ENCODE results near the gene PRKCZ.

PRKCZ gene

GRCh38 chr1:2044510-2045319 lies 5.5 kb upstream of the PRKCZ start:
- in situ Hi-C loops (cut with MboI; ENCODE audit: low sequenced_read_pairs) = loop anchor here (10.0 kb wide), 1 partner anchor 80 kb away; no protein-coding TSS in a partner anchor

GRCh38 chr1:2045468-2046173 lies 4.6 kb upstream of the PRKCZ start:
- in situ Hi-C loops (cut with MboI; ENCODE audit: low sequenced_read_pairs) = loop anchor here (10.0 kb wide), 1 partner anchor 81 kb away; no protein-coding TSS in a partner anchor

- in situ Hi-C loops (cut with MboI; ENCODE audit: low sequenced_read_pairs) = loop anchor here (10.0 kb wide), 1 partner anchor 82 kb away; no protein-coding TSS in a partner anchor
Measured at GRCh38 chr1:2046174-2046917, 3.9 kb upstream of the PRKCZ start.

GRCh38 chr1:2046953-2047748 lies 3.1 kb upstream of the PRKCZ start:
- in situ Hi-C loops (cut with MboI; ENCODE audit: low sequenced_read_pairs) = loop anchor here (10.0 kb wide), 1 partner anchor 82 kb away; no protein-coding TSS in a partner anchor

- in situ Hi-C loops (cut with MboI; ENCODE audit: low sequenced_read_pairs) = loop anchor here (10.0 kb wide), 1 partner anchor 83 kb away; no protein-coding TSS in a partner anchor
Measured at GRCh38 chr1:2047749-2048729, 2.2 kb upstream of the PRKCZ start.

- in situ Hi-C loops (cut with MboI; ENCODE audit: low sequenced_read_pairs) = loop anchor here (10.0 kb wide), 1 partner anchor 84 kb away; no protein-coding TSS in a partner anchor
Measured at GRCh38 chr1:2049225-2049717, 940 bp upstream of the PRKCZ start.

- in situ Hi-C loops (cut with MboI; ENCODE audit: low sequenced_read_pairs) = no loop called here
Measured at GRCh38 chr1:2050461-2050792, 216 bp downstream of the PRKCZ start.

GRCh38 chr1:2050793-2051682 lies 827 bp downstream of the PRKCZ start:
- in situ Hi-C loops (cut with MboI; ENCODE audit: low sequenced_read_pairs) = no loop called here

- in situ Hi-C loops (cut with MboI; ENCODE audit: low sequenced_read_pairs) = no loop called here
Measured at GRCh38 chr1:2052054-2052679, 2.0 kb downstream of the PRKCZ start.

- in situ Hi-C loops (cut with MboI; ENCODE audit: low sequenced_read_pairs) = no loop called here
Measured at GRCh38 chr1:2052756-2053155, 2.5 kb downstream of the PRKCZ start.

- in situ Hi-C loops (cut with MboI; ENCODE audit: low sequenced_read_pairs) = no loop called here
Measured at GRCh38 chr1:2053217-2053616, 3.0 kb downstream of the PRKCZ start.

GRCh38 chr1:2053784-2054376 lies 3.7 kb downstream of the PRKCZ start:
- in situ Hi-C loops (cut with MboI; ENCODE audit: low sequenced_read_pairs) = no loop called here

- in situ Hi-C loops (cut with MboI; ENCODE audit: low sequenced_read_pairs) = no loop called here
Measured at GRCh38 chr1:2054560-2054959, 4.3 kb downstream of the PRKCZ start.

- in situ Hi-C loops (cut with MboI; ENCODE audit: low sequenced_read_pairs) = no loop called here
Measured at GRCh38 chr1:2055911-2056575, 5.8 kb downstream of the PRKCZ start.

- in situ Hi-C loops (cut with MboI; ENCODE audit: low sequenced_read_pairs) = no loop called here
Measured at GRCh38 chr1:2056955-2057590, 6.9 kb downstream of the PRKCZ start.

GRCh38 chr1:2059290-2059953 lies 9.2 kb downstream of the PRKCZ start:
- in situ Hi-C loops (cut with MboI; ENCODE audit: low sequenced_read_pairs) = no loop called here

Measured in HL-60/S4 treated with phorbol 12-myristate 13-acetate at 8.2 ng/mL for 4 days and 3 days (cell line).